HG02610 (cell line): ENCODE data around the gene CENPB.

ENCODE experiments used
- ATAC-seq: cut with Tn5 transposase; IDR thresholded peaks from one replicate; pipeline ENCODE4 v1.9.1; 2021; ENCODE audit warnings: mild to moderate bottlenecking, moderate library complexity; ENCODE audit not compliant: unreplicated experiment

CENPB gene

DNA sequence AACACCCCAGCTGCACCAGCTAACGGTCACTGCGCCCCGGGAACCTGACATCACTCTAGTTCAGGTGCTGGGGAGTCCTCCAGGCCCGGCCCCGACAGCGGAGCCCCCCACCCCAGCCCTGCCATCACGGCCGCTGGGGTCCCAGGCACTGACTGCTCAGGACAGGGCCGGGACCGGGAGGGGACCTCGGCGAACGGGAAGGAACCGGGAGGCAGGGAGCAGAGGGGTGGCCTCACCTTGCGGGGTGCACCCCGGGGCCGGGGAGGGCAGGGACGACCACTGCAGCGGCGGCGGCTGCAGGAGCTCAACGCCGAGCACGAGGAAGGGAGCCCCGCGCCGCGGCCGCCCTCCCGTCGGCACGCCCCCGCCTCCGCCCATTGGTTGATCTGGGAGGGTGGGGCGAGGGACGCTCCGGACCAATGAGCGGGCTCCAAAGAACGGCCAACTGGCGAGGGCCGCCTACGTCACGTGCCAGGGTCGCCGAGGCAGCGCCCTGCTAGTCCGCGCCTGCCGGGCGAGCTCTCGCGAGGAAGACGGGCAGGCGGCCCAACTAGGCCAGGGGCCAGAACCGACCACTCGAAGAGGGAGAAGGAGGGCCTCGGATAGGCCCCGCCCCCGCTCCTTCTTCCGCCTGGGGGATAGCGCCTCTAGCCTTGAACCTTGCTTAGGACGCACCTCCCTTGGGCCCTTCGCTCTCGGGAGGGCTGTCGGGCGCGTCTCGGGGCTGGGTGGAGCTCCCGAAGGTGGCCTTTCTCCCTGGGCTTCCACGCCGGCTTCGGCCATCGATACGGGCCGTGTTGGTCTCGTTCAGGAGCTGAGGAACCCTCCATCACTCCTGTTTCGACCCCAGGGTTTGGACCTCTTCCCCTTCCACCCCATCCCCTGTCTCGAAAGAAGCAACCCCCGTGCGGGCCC is 18.9 kb downstream of the CENPB start, which contains the start of gene ADISSP:
Gene ADISSP (minus strand): TSS at position 327 of the 915 bp plus-strand sequence. CDS start 7,653 bp downstream, outside the sequence.
- peak; percentile 93 for ATAC-seq

DNA sequence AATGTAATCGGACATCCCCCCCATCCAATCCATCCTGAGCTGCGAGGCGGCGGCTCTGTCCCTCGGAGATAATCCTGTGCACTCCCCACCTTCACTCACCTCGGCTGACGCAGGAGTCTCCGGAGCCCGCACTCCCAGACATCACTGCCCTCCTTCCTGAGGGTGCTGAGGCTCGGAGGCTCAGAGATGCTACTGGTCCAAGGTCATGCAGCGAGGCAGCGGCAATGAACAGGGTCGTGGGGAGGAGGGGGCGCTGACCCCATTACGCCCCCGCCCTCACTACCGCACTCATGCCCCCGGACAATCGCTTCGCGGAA is 19.5 kb downstream of the CENPB start:
- no peak for ATAC-seq

DNA sequence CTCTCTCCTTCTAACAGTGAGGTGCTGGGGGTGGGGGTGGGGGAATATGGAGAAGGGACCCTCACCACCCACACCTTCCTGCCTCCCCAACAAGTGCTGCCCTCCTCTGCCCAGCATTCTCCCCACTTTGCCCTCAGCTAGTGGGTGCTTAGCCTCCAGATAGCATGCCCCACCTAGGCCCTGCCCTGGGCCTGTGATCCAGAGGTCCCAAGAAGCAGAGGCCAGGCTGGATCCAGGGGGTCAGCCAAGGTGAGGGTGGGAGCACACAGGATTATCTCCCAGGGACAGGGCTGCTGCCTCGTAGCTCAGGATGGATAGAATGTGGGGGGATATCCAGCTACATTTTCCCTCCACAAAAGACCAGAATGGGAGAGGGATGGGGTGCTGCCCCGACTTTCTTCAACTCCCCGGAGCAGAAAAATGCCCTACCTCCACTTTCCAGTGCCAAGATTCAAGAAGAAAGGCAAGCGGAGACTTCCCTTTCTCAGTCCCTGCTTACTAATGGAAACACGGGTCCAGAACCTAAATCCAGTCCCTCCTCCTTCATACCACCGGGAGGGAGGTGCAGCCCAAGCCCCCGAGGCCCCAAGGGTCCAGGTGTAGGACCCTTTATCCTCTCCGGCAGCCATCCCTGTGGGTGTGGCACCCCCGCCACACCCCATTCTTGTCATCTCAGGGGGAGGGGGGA is 20.0 kb downstream of the CENPB start:
- ATAC-seq, result no peak

DNA sequence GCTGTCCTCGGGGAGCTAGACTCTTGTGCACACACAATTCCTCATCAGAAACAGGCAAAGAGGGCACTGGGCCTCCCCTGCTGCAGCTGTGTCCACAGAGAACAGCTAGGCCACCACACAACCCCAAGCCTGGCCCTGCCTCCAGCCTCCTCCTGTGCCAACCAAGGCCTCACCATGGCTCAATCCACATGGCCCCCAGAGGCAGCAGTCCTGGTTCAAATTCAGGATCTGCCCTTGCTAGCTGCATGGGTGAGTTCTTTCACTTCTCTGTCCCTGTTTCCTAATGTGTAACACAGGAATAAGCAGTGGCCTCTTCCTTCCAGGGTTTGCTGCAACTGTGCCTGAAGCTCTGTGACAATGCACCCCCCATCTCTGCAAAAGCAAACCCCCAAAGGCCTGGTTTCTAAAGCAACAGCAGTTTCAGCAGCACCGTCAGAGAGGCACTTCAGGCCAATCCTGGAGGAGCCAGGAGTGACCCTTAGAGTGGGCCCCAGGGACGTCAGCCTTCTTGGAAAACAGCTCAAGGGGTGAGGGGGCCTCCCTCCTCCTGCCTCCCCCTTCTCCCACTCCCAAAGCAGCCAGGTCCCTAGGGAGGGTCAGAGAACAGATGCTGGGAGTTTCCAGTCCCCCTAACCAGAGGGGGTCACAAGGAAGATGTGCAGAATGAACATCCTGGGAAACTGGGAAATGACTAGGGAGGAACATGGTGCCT is 21.2 kb downstream of the CENPB start:
- no peak for ATAC-seq

DNA sequence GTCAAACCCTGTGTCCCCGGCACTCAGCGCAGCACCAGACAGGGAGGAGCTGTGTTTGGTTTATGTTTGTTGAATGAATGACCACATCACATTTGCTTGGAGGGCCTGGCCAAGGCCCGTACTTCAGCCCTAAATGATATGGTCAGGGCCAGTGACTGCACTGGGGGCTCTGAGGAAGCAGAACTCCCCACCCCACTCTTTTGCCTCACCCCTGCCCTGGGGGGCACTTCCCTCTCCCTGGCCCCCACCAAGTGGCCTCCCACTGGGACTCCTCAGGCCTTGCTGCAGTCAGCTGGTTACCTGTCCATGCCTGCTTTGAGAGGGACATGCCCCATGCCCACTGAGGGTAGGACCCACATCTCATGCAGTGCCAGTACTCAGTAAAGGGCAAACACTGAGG is 21.9 kb downstream of the CENPB start:
- no peak for ATAC-seq

DNA sequence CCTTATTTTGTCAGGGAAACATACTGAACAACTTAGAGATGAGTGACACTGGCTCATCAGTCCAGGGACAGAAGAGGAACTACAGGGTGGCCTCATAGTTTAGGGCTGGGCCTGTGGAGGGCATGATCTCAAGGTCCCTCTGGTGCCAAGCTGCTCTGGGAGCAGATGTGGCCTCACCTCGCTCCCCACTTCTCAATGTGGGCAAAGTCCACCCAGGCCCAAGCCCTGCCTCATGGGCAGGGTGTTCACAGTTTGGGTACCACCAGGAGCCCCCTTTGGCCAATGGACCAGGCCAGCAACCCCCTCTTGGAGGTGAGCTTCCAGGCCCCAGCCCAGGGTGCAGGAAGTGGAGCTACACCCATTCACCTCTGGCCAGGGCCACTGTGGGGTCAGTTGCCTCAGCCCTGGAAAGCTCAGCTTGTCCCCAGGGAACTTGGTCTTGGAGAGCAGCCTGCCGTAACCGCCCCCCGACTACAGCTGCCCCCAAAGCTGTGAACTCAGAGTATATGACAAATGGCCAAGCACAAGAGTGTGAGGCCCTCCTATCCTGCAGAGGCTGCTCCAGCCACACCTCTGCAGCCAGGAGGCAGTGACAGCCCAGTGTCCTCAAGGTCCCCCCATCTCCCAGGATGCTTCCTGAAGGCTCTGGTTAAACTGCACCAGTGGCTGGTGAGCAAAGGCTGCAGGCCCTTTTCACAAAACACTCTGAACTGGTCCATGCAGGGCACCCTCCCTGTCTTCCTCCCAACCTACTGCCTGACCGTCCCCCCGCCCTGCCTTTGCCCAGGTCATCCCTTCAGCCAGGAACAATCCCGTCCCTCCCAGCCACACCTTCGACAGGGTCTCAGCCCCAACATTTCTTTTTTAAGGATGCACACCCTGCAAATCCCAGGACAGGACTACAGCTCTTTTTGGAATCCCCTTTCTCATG is 22.6 kb downstream of the CENPB start:
- no peak for ATAC-seq

DNA sequence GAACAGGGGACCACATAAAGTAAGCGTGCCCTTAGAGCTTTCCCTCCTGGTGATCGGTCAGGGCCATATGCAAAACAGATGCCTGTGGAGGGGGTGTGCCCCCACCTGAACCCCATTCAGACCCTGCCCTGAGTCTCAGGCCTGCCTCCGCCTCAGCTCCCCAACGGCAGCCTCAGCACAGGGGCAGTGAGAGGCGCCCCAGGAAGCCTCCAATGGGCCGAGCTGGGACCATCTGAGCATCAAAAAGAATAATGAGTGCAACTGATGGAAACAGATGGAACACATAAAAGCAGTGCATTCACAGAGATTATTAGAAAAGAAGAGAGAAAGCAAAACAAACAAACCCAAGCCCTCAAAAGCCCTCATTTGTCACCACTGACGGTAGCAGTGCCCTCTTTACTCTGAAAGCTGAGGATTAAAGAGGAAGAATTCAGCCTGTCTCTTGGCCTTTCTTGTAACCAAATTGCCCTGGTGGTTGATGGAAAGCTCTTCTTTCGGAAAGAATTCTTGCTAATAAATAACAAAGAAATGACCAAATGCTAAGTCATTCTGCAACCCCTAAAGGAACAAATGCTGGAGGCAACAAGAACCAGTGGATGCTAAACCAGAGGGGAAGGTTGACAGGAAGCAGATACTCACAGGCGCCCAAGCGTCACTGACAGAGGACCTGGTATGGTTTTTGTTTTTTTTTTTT is 25.7 kb downstream of the CENPB start:
- ATAC-seq, result no peak

DNA sequence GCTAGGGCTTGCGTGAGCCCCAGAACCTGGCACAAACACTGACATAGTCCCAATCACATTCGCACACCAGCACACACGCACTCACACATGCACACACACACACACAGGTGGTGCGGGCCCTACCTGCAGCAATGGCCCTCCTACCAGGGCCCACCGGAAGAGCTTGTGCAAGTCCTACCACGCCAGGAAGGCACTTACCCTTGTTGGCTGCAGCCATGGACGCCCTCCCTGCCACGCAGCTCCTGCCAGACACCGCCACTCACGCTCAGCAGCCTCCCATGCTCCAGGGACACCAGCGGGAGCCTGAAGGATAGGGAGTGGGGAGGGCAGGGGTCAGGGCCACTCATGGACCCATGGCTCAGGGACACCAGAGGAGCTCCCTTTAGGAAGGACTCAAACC is 26.7 kb downstream of the CENPB start:
- ATAC-seq, result no peak

DNA sequence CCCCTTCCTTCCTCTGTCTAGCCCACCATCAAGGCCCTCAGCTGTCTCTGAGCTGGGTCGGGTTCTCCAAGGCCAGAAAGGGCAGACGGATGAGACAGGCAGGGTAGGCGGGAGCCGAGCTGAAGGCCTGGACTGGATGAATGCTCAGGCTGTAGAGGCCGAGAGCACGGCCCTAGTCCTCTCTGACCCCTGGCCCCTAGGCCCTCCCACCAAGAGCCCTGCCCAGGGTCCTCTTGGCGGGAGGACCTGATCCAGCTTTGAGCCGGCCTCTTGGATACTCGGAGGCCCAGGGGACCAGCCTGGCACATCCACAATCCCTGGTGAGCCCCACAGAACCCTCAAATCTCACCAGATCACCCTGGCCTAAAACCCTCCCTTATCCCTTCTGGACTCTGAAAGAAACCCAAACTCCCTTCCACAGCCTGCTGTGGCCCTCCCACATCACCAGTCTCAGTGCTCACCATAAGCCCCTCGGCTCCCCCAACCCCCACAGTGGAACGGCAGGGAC is 27.2 kb downstream of the CENPB start:
- no peak for ATAC-seq

DNA sequence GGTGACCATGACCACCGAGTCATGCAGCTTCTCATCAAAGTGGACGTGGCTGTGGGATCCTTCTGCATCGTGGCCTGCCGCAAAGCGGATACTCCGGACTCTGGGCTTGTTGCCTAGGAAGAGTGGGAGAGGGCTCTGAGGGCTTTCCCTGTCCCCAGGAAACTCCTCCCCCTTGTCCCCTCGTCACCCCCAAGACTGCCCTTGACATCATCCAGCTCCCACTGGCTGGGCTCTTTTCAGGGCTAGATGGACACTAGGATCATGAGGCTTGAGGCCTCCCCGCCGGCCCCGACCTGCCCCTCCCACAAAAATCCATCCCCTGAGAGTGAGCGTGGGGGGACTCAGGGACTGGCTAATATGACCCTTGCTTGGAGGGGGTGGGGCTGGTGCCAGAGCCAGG is 28.0 kb downstream of the CENPB start:
- ATAC-seq, result no peak

DNA sequence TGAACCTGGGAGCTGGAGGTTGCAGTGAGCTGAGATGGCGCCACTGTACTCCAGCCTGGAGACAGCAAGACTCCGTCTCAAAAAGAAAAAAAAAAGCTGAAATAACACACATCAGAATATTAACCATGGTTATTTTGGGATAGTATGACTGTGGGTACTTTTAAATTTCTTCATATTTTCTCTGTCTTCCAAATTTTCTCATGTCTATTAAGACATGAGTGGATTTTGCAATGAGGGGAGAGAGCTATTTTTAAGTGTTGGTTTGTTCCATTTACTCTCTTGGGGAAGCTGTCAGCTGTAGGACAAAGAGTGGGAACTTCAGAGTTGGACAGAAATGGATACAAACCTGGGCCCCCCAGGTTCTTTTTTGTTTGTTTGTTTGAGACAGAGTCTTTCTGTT is 29.3 kb downstream of the CENPB start:
- ATAC-seq, result no peak

DNA sequence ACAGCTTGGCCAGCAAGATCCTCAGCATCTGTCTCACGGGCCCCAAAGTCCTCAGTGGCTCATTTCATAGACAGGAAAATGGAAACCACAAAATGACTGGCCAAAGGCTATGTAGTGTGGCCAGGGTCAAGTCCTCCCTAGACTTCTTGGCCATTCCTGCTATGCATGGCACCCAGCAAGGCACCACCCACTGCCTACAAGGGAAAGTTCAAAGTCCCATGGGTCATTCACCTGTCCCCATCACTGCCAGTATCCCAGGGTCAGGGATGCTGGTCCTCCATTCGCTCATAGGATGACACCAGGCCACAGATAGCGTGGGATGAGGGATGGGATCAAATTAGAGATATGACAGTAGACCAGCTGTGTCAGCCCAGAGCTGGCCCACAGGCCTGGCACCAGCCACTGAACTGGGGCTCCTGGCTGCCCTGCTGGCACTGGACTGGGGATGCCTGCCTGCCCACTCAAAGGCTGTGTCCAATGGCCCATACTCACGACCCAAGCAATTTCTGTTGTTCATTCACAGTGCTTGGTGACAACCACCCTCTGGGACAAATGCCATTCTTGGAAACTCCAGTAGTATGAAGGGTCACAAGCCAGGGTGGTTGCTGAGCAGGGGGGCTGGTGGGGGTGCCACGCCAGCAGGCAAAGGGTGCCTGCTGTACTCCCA is 30.6 kb downstream of the CENPB start:
- no peak for ATAC-seq

DNA sequence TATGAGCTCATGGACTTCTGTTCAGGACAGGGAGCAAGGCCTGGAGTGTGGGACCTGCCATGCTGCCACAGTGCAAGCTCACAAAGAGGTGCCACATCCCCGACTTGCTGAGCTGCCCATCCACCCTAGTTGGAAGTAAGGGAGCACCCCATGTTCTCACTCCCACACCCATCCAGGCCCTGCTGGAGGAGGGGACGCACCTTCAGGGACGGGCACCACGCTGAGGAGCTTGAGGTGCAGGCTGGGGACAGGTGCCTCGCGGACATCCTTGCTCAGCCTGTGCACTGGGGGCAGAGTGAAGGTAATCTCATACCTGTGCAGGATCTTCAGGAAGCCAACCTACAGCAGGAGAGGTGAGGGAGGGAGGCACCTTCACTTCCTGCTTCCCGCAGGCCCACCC is 31.3 kb downstream of the CENPB start:
- no peak for ATAC-seq

DNA sequence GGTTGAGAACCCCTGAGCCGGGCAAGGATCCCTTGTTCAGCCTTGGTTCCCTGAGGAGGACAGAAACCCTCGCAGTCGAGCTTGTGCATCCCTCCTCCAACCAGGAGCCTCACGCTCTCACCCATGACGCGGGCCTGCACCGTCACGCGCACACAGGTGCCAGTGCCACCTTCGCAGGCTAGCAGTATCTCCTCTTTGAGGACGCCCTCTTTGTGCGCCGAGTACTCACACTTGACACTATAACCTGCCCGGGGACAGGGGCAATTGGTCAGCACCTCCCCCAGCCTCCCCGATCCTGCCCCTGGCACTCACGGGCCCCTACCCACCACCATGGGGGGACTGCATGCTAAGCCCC is 32.3 kb downstream of the CENPB start:
- no peak for ATAC-seq

DNA sequence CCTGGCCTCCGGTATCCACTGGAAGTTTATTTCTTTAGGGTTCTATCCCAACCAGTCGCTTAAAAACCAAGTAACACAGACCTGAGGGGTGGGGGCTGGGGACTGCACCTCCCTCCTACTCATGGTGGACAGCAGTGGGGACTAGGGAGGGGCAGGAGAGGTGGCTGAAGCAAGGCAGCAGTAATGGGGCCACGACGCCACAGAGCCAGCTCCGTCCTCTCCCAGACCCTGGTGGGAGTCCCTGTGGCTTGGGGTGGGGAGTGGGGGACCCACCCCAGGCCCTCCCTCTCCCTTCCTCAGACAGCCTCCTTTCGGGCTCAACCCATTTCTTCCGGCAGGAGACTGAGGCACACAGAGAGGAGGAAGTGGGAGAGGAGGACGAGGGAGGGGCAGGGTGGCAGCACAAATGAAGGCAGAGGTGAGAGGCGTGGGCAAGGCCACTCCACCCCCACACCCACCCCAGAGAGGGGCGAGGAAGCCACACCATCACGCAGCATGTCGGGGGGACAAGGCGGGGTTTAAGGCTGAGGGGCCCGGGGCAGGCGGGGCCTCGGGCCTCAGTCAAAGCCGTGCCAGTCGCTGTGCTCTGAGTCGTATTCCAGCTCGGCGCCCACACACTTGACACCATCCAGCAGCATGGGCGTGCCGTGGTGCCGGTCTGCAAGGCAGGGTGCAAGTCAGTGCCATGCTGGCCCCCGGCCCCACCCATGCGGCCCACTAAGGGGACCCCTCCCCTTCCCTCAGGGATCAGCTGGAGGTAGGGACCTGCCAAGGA is 32.9 kb downstream of the CENPB start:
- no peak for ATAC-seq

DNA sequence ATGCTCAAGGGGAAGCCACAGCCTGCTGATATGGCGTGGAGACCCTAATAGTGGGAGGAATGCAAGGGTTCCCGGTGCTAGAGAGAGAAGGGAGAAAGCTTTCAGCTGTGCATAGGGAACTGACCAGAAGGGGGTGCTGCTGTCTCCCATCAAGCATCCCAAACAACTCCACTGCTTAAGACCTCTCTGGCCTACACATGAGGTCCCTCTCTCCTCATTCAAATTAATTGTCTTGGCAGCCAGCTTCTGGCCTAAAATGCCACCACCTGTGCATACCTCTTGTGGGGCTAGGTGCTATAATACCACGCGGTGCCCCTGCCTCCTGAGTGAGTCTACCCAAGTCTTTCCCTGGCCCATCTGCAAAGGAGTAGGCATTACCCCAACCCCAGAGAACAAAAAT is 33.4 kb downstream of the CENPB start:
- no peak for ATAC-seq

DNA sequence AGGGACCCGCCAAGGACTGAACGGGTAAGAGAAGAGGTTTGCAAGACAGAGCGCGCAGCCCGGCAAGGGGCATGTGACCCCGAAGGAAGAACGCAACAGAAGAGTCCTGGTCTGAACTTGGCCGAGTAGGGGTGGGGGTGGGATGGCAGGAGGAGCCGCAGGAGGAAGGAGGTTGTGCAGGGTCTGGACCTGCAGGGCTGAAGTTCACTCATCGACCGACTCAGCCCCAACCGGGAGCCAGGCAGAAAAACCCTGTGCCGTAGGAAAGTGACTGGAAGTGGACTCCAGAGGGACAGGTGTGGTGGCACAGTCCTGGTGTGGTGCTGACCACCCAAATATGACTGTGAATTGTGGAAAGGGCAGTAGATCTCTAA is 34.2 kb downstream of the CENPB start:
- no peak for ATAC-seq

DNA sequence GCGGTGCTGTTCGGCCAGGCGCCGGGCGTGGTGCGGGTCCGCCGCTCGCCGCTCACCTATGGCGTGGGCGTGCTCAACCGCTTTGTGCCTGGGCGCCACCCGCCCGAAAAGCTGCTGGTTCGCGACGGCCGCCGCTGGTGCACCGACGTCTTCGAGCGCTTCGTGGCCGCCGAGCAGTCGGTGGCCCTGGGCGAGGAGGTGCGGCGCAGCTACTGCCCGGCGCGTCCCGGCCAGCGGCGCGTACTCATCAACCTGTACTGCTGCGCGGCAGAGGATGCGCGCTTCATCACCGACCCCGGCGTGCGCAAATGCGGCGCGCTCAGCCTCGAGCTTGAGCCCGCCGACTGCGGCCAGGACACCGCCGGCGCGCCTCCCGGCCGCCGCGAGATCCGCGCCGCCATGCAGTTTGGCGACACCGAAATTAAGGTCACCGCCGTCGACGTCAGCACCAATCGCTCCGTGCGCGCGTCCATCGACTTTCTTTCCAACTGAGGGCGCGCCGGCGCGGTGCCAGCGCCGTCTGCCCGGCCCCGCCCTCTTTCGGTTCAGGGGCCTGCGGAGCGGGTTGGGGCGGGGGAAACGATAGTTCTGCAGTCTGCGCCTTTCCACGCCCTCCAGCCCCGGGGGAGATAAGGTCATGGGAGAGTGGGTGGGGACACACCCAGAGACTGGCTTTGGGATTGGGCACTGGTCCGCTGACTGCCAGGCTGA is 34.7 kb downstream of the CENPB start:
- no peak for ATAC-seq
